Hepatocyte (in vitro differentiated cells): Measurements from ENCODE around the gene NME1. TPM values are rescaled to one million over a fixed set of nuclear protein-coding genes. Genes with fewer than 3 reads are reported as not detected.

Experiments
- polyA plus RNA-seq: library from polyadenylated mRNA; unstranded; fragments of >200 nt; fragmentation: Nextera tagmentation; extraction: Ambion mirVana; gene quantifications from 2 replicates; pipeline ENCODE4 v1.2.1, GENCODE V29; 2016
- total RNA-seq: library from RNA; depleted of rRNA; stranded (reverse); fragments of >200 nt; gene quantifications from 2 replicates; pipeline ENCODE4 v1.2.3, GENCODE V29; 2014

The NME1 gene
- total and polyA plus RNA-seq, 2 experiments from 2014 or later, result 50.9 to 122 TPM

Other genes starting within 250 kb of the NME1 start
- gene SPAG9, start 32.7 kb upstream of the NME1 start, total RNA-seq, result 70.1 and 82.7 TPM in 2 replicates
- gene SPAG9, start 32.7 kb upstream of the NME1 start, polyA plus RNA-seq, result 26.5 and 35.1 TPM in 2 replicates
- gene NME2, start 12.9 kb downstream of the NME1 start, total RNA-seq, result 290 and 326 TPM in 2 replicates
- gene NME2, start 12.9 kb downstream of the NME1 start, polyA plus RNA-seq, result 480 and 531 TPM in 2 replicates
- gene MBTD1, start 106.5 kb downstream of the NME1 start, total RNA-seq, result 15.3 and 24.2 TPM in 2 replicates
- 3.2 and 4.5 TPM in 2 replicates for gene MBTD1, start 106.5 kb downstream of the NME1 start, polyA plus RNA-seq
- 30.3 and 31.3 TPM in 2 replicates for gene UTP18, start 107.0 kb downstream of the NME1 start, total RNA-seq
- gene UTP18, start 107.0 kb downstream of the NME1 start, polyA plus RNA-seq, result 31.8 and 38.2 TPM in 2 replicates